ENCODE measurements around the gene LTF.

LTF gene

DNA sequence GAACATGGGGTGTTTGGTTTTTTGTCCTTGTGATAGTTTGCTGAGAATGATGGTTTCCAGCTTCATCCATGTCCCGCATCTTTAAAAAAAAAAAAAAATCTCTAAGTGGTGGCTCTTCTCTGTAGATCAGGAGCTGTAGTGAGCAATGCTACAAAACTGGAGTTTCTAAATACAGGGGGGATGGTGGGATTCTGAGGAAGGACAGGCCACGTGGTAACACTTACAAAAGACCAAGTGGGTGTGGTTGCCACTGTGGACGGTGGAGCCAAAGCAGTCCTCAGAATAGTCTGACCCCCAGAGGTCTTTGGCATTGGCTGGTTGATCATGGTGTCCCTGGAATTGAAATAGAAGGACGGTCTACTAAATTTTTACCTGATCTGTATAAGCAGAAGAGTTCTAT is 50.0 kb downstream of the LTF start:
- no peaks in the 10 kb centered on the region for H3K9me3 ChIP-seq (replicated peaks; ENCODE audit: low read length)

DNA sequence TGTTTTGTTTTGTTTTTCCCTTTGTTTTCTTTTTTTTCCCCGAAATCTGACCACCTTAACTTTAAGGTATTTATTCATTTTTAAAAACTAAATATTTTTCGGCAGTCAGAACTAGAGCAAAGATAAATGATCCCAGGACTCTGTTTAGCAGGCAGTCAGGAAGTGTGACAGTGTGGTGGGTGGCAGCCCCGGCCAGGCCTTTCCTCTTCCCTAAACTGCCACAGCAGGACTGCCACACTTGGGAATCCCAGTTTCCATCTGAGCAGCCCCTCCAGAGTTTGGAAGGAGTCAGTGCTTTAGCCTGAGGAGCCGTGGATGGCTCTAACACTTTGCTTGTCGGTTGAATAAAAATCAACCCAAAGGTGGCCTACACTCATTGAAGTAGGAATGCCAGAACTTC is 50.8 kb downstream of the LTF start:
- no peak overlapping the region for H3K9ac ChIP-seq (ENCODE audit: low read depth, low read length)
- no peaks in the 10 kb centered on the region for H3K4me1 ChIP-seq (ENCODE audit: control insufficient read depth, insufficient read depth, low read length)
- no peaks in the 10 kb centered on the region for H3K36me3 ChIP-seq (ENCODE audit: insufficient read depth, low read length)
- H3K9me3 ChIP-seq (replicated peaks; ENCODE audit: low read length), result no peaks in the 10 kb centered on the region
- H3K27me3 ChIP-seq (ENCODE audit: control insufficient read depth, insufficient read depth, low read length), result no peaks in the 10 kb centered on the region
- no peak overlapping the region for H3K4me2 ChIP-seq (ENCODE audit: low read length)
- H3K4me3 ChIP-seq (ENCODE audit: low read length), result no peak overlapping the region

More for the DNA sequence above, 50.0 kb downstream of the LTF start:
- H3K4me3 ChIP-seq (ENCODE audit: low read length), result no peak overlapping the region
- no peaks in the 10 kb centered on the region for H3K4me1 ChIP-seq (ENCODE audit: control insufficient read depth, insufficient read depth, low read length)
- H3K4me2 ChIP-seq (ENCODE audit: low read length), result no peak overlapping the region
- H3K9ac ChIP-seq (ENCODE audit: low read depth, low read length), result no peak overlapping the region
- no peaks in the 10 kb centered on the region for H3K27me3 ChIP-seq (ENCODE audit: control insufficient read depth, insufficient read depth, low read length)
- no peaks in the 10 kb centered on the region for H3K36me3 ChIP-seq (ENCODE audit: insufficient read depth, low read length)

DNA sequence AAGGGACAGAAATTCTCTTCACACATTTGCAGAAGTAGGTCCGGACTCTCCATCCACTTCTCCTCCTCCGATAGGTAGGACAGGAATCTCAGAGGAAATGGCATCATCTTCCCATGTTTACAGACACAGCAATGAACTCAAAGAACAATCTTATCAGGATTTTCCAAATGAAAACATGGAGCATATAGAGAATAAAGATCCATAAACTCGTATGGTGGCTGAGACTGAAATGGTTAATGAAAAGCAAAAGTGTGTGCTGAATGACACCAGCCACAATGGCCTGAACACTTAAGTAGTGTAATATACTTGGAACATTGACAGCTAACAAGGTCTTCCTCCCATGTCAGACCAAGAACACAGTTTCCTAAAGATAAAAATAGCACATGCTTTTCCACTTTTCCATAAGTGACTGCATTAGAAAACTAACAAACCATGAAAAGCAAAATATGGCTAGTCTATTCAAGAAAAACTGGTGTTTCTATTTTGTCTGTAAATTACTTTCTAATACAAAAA is 51.9 kb downstream of the LTF start:
- Histone ChIP-seq H3K9ac (ENCODE audit: low read depth, low read length) (no peak overlapping the region), H3K4me3 (ENCODE audit: low read length) (no peak overlapping the region), H3K27me3 (ENCODE audit: control insufficient read depth, insufficient read depth, low read length) (no peaks in the 10 kb centered on the region), H3K4me2 (ENCODE audit: low read length) (no peak overlapping the region), H3K9me3 (replicated peaks; ENCODE audit: low read length) (no peaks in the 10 kb centered on the region), H3K4me1 (ENCODE audit: control insufficient read depth, insufficient read depth, low read length) (peaks cover 11% of the 10 kb centered on the region), H3K36me3 (ENCODE audit: insufficient read depth, low read length) (no peaks in the 10 kb centered on the region)

DNA sequence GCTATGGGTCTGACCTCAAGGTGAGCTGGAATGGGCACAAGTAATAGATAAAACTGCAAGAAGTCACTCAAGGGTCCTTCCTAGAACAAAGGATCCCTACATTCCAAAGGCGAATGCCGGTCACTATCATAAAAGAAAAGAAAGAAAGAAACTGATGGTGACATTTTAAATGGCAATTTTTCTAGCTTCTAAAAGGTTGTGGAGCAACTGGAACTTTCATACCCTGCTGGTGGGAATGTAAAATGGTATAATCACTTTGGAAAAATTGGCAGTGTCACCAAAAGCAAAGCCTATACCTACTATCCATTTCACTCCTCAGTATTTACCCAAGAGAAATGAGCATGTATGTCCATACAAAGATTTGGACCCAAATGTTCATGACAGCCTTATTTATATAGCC is 53.4 kb downstream of the LTF start:
- H3K4me2 ChIP-seq (ENCODE audit: low read length), result no peak overlapping the region
- H3K9me3 ChIP-seq (replicated peaks; ENCODE audit: low read length), result no peaks in the 10 kb centered on the region
- H3K4me1 ChIP-seq (ENCODE audit: control insufficient read depth, insufficient read depth, low read length), result peaks cover 26% of the 10 kb centered on the region
- no peaks in the 10 kb centered on the region for H3K27me3 ChIP-seq (ENCODE audit: control insufficient read depth, insufficient read depth, low read length)
- H3K4me3 ChIP-seq (ENCODE audit: low read length), result no peak overlapping the region
- H3K9ac ChIP-seq (ENCODE audit: low read depth, low read length), result no peak overlapping the region
- no peaks in the 10 kb centered on the region for H3K36me3 ChIP-seq (ENCODE audit: insufficient read depth, low read length)

DNA sequence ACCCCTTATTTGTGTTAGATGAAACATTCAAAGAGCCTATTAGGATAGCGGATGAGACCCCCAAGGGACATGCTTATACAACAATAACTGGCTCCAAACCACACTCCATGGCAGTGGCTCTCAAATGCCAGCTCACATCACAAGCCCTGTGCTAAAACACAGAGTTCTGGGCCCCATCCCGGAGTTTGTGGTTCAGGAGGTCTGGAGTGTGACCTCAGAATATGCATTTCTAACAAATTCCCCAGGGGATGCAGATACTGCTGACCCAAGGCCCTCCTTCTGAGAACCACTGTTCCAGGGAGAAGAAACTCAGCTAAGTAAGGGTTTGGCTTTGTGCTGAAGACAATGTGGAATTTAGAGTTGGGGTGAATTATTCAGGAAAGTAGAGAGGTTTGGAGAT is 54.0 kb downstream of the LTF start:
- H3K9me3 ChIP-seq (replicated peaks; ENCODE audit: low read length), result no peaks in the 10 kb centered on the region
- H3K27me3 ChIP-seq (ENCODE audit: control insufficient read depth, insufficient read depth, low read length), result no peaks in the 10 kb centered on the region
- peaks cover 31% of the 10 kb centered on the region for H3K4me1 ChIP-seq (ENCODE audit: control insufficient read depth, insufficient read depth, low read length)
- H3K4me3 ChIP-seq (ENCODE audit: low read length), result no peak overlapping the region
- no peak overlapping the region for H3K9ac ChIP-seq (ENCODE audit: low read depth, low read length)
- no peak overlapping the region for H3K4me2 ChIP-seq (ENCODE audit: low read length)
- H3K36me3 ChIP-seq (ENCODE audit: insufficient read depth, low read length), result no peaks in the 10 kb centered on the region

DNA sequence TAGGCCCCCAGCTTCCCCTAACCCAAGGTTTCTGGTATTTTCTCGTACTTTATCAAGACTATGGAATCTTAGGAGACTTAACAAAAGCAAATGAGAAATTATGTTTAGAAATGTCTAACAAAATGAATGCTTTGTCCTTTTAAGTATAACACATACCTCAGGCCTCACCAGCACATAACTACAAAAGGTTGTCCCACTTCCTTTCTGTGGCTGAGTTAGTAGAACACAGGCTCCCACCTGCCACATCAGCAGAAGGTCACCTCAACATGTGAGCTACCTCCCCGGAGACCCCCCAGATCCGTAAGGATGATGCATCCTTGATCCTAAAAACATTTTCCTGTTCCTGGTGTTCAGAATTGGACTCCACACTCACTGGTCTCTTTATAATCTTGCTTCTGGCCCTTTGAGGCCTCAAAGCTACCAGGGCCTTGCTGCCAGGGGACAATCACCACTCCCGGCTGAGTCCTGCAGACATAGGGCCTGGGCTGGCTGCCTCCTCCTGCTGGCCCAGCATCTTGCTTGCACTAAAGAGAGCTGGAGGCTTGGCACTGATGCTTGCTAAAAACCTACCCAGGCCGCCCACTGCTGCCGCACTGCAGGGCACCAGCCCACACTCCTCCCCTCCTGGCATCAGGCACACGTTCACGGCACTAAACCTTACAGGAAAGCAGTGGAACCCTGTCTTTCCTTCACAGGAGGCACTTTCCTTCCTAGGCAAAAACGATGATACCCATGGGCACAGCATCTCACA is 54.8 kb downstream of the LTF start:
- Histone ChIP-seq H3K9ac (ENCODE audit: low read depth, low read length) (no peak overlapping the region), H3K4me2 (ENCODE audit: low read length) (no peak overlapping the region), H3K9me3 (replicated peaks; ENCODE audit: low read length) (no peaks in the 10 kb centered on the region), H3K4me3 (ENCODE audit: low read length) (no peak overlapping the region), H3K4me1 (ENCODE audit: control insufficient read depth, insufficient read depth, low read length) (peaks cover 35% of the 10 kb centered on the region), H3K27me3 (ENCODE audit: control insufficient read depth, insufficient read depth, low read length) (no peaks in the 10 kb centered on the region), H3K36me3 (ENCODE audit: insufficient read depth, low read length) (no peaks in the 10 kb centered on the region)

DNA sequence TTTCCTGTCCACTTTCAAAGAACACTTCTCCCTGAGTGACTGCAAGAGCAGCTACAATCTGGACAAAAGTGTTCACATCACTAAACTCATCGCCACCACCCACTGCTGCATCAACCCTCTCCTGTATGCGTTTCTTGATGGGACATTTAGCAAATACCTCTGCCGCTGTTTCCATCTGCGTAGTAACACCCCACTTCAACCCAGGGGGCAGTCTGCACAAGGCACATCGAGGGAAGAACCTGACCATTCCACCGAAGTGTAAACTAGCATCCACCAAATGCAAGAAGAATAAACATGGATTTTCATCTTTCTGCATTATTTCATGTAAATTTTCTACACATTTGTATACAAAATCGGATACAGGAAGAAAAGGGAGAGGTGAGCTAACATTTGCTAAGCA is 55.9 kb downstream of the LTF start:
- H3K4me3 ChIP-seq (ENCODE audit: low read length), result no peak overlapping the region
- H3K9ac ChIP-seq (ENCODE audit: low read depth, low read length), result no peak overlapping the region
- H3K4me2 ChIP-seq (ENCODE audit: low read length), result peak overlapping the region; percentile 75
- H3K27me3 ChIP-seq (ENCODE audit: control insufficient read depth, insufficient read depth, low read length), result no peaks in the 10 kb centered on the region
- peaks cover 35% of the 10 kb centered on the region for H3K4me1 ChIP-seq (ENCODE audit: control insufficient read depth, insufficient read depth, low read length)
- no peaks in the 10 kb centered on the region for H3K36me3 ChIP-seq (ENCODE audit: insufficient read depth, low read length)
- H3K9me3 ChIP-seq (replicated peaks; ENCODE audit: low read length), result no peaks in the 10 kb centered on the region

DNA sequence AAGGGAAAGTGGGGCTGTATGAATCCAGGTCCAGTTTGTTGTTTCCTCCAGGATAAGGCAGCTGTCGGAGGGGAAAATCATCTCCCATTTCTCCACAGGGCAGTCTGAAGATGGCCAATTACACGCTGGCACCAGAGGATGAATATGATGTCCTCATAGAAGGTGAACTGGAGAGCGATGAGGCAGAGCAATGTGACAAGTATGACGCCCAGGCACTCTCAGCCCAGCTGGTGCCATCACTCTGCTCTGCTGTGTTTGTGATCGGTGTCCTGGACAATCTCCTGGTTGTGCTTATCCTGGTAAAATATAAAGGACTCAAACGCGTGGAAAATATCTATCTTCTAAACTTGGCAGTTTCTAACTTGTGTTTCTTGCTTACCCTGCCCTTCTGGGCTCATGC is 56.7 kb downstream of the LTF start:
- H3K4me3 ChIP-seq (ENCODE audit: low read length), result peak overlapping the region; percentile 55
- H3K36me3 ChIP-seq (ENCODE audit: insufficient read depth, low read length), result no peaks in the 10 kb centered on the region
- H3K9me3 ChIP-seq (replicated peaks; ENCODE audit: low read length), result no peaks in the 10 kb centered on the region
- H3K27me3 ChIP-seq (ENCODE audit: control insufficient read depth, insufficient read depth, low read length), result no peaks in the 10 kb centered on the region
- peaks cover 35% of the 10 kb centered on the region for H3K4me1 ChIP-seq (ENCODE audit: control insufficient read depth, insufficient read depth, low read length)
- peak overlapping the region; percentile 69 for H3K9ac ChIP-seq (ENCODE audit: low read depth, low read length)
- H3K4me2 ChIP-seq (ENCODE audit: low read length), result peak overlapping the region; percentile 75

DNA sequence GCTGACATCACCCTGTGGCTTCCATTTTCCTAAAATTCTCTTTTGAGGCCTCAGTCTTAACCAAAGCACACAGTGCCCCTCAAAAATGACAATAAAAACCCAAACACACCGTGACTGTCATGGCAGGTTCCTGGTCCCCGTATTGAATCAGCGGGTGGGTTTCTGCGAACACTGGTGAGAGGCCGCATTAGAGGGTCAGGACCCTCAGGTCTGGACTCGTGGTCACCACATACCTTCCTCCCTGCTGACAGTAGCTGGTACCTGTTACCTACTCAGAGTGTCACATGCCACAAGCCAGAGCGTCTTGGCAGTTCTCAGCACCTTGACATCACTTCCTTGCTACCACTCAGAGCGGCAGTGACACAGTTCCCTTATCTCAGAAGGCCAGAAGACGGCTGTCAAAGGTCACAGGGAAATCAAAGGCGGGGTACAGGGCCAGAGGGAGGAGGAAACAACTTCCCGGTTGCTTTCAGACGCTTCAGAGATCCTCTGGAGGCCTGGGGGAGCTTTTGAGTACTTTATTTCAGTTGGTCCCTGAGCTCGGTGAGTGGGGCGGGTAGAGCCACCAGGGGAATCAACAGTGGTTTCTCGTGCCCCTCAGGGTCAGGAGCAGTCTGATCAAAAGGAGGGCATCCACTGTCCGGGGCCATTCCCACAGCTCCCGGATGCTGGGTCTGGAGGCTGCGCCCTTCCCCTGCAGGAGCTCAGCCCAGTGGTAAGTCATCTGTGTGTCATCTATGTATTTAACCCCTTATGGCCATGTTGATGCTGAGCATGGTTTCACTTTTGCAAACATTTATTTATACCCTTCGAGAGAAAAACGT is 57.7 kb downstream of the LTF start, which contains the start of the genes CCR5AS and CCRL2:
CCR5AS (minus strand) TSS at position 279 of the 824 bp plus-strand sequence.
CCRL2 (plus strand) TSS at position 472 of the 824 bp plus-strand sequence. CDS start 821 bp downstream, outside the sequence.
- Histone ChIP-seq H3K4me3 (ENCODE audit: low read length) (peak within 1 kb of the TSS; percentile 55), H3K36me3 (ENCODE audit: insufficient read depth, low read length) (no peaks in the 10 kb centered on the region), H3K4me2 (ENCODE audit: low read length) (peak within 1 kb of the TSS; percentile 75), H3K9me3 (replicated peaks; ENCODE audit: low read length) (no peaks in the 10 kb centered on the region), H3K9ac (ENCODE audit: low read depth, low read length) (peak within 1 kb of the TSS; percentile 69), H3K4me1 (ENCODE audit: control insufficient read depth, insufficient read depth, low read length) (peaks cover 35% of the 10 kb centered on the region), H3K27me3 (ENCODE audit: control insufficient read depth, insufficient read depth, low read length) (no peaks in the 10 kb centered on the region)

DNA sequence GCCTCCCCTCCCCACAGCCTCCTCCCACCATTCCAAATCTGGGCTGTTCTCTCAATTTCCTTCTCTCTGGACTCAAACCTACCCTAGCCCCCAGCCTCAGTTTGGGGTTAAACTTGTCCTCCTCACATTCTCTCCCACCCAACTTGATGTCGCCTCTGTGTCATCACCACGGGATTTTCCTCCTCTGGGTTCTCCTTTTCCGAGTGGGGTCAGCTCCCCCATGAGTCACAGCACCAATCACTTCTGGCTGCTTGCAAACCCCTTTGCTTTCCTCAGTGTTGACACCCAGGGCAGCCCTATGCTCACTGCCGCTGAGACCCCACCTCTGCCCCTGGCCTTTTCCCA is 58.3 kb downstream of the LTF start:
- peaks cover 35% of the 10 kb centered on the region for H3K4me1 ChIP-seq (ENCODE audit: control insufficient read depth, insufficient read depth, low read length)
- H3K36me3 ChIP-seq (ENCODE audit: insufficient read depth, low read length), result no peaks in the 10 kb centered on the region
- H3K27me3 ChIP-seq (ENCODE audit: control insufficient read depth, insufficient read depth, low read length), result no peaks in the 10 kb centered on the region
- no peak overlapping the region for H3K9ac ChIP-seq (ENCODE audit: low read depth, low read length)
- H3K9me3 ChIP-seq (replicated peaks; ENCODE audit: low read length), result no peaks in the 10 kb centered on the region
- H3K4me3 ChIP-seq (ENCODE audit: low read length), result no peak overlapping the region
- peak overlapping the region; percentile 75 for H3K4me2 ChIP-seq (ENCODE audit: low read length)

DNA sequence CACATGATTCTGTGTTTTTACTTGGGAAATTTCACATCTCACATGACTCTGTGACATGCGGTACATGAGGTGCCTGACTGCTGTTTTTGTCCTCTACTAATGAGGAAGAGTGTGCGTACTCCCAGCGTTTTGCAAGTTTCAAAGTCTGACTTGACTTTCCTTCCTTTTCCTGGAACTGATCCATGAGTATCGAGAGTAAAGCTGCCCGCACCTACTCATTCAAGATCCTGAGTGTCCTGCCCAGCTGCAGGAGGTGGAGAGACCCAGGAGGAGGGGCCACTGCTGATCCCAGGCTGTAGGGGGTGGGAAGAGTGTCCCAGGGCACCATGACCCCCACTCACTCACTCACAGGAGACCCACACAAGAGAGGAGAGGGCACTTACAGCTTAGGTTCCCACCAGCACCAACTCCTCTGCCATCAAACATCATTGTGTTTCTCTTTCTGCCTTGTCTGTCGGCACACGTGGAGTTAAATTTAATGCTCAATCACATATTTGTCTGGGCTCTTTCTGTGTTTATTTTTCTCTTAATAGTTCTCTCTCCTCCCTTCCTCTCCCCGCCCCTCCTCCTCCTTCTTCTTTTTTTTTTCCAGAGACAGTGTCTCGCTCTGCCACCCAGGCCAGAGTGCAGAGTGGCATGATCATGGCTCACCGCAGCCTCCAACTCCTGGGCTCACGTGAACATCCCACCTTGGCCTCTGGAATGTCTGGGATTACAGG is 59.2 kb downstream of the LTF start:
- H3K9ac ChIP-seq (ENCODE audit: low read depth, low read length), result no peak overlapping the region

More for the DNA sequence above, 59.2 kb downstream of the LTF start:
- H3K4me3 ChIP-seq (ENCODE audit: low read length), result no peak overlapping the region
- peak overlapping the region; percentile 37 for H3K4me2 ChIP-seq (ENCODE audit: low read length)
- H3K4me1 ChIP-seq (ENCODE audit: control insufficient read depth, insufficient read depth, low read length), result peaks cover 36% of the 10 kb centered on the region
- no peaks in the 10 kb centered on the region for H3K27me3 ChIP-seq (ENCODE audit: control insufficient read depth, insufficient read depth, low read length)
- no peaks in the 10 kb centered on the region for H3K36me3 ChIP-seq (ENCODE audit: insufficient read depth, low read length)
- no peaks in the 10 kb centered on the region for H3K9me3 ChIP-seq (replicated peaks; ENCODE audit: low read length)
